GM20431 (cell line): ENCODE results near the gene SLC26A9.

Experiments used
- in situ Hi-C: fragments of 300-500 bp; cut with MseI, MboI; formaldehyde crosslinking; loops from one replicate; pipeline ENCODE4 v1.15.0; 2020; ENCODE audit warnings: low sequenced_read_pairs; ENCODE audit not compliant: unreplicated experiment

Gene SLC26A9

DNA sequence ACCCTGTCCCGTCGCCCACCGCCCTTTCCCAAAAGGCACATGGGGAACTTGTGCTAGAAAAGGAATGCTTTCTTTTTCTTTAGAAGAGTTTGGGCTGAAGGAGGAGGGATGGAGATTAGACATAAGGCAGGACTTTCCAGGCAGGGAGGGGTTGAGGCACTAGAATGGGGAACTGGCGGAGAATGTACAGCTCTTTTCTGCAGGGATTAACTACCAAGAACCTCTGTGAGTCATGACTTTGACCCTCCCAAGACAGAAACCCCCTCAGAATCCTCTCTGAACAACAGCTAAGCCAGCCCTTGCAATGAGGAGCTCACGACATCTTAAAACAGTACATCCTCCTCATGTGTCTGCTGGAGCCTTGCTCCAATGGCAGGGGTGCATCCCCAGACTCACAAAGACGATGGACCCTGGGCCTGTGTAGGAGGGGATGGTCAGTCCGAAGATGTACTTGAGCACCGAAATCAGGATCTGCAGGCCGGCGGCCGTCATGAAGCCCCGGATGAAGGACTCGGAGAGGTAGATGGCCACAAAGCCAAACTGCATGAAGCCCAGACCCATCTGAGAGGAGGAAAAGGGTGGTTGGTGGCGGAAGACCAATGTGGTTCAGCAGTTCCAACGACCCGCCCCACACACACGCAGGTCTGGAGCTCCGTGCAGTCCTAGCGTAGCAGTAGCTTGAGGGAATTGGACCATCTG lies 13.6 kb downstream of the SLC26A9 start:
- in situ Hi-C loops: no loop called here

DNA sequence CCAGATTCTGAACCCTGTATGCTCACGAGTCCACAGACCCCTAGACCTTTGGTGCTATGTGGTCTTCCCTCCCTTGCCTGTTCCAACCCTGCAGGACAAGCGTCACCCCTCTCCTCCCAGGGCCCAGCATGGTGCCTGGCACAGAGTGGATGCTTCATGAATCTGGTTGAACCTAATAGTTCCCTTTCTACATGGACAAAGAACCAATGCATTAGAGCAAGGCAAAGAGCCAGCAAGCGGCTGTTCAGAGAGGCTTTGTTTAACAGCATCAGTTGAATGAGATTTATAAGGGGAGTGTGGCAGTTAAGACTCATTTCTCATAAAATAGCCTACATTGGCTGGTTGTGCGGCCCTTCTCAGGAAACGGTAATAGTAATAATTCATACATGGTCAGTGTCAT lies 14.9 kb downstream of the SLC26A9 start:
- in situ Hi-C loops: no loop called here

DNA sequence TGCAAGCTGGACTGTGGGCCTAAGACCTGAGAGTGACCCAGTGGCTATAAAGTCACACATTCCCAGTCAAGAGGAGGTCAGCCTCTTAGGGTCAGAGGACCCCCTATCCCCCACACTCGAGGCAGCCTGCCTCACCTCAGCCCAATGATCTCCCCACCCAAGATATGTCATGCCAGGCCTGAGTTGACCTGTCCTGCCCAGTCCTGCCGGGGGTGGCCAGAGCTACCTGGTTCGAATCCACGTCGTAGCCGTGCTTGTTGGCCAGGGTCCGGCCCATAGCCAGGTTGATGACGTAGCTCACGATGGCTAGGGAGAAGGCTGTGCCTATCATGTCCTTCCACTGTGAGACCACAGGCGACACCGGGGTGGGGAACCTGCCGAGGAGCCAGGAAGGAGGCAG lies 15.6 kb downstream of the SLC26A9 start:
- in situ Hi-C loops: no loop called here

DNA sequence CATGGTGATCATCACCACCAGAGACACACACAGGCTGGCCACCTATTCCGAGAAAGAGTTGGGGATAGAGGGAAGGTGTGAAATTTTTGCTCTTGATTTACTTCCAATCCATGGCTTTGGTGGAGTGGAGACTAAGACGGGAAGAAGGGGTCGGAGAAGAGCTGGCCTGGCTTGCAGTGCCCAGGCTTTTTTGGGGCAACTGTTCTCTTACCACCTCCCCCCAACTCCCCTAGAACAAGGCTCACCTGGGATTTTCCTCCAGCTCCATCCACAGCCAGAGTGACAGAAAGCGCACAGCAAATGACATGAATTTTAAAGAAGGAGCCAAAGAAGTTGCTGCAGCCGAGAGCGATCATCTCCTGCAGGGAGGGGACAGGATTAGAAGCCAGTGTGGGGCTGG lies 16.0 kb downstream of the SLC26A9 start:
- in situ Hi-C loops: no loop called here

DNA sequence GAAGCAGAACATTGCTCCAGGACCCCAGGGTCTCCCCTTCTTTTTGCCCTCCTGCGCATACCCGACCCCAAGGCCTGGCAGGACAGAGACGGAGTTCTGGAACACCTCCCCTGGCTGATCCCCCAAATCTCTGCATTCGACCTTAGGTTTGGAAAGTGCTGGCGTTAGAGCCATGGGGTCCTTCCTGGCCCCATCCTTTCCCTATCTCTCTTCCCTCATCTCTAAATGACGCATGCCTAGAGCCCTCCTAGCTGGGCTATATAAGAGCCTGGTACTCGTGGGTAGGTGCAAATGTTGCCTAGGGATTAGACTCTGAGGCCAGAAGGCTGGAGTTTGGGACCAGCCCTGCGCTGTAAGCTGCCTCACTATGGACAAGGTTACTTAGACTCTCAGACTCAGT lies 16.6 kb downstream of the SLC26A9 start:
- in situ Hi-C loops: no loop called here

DNA sequence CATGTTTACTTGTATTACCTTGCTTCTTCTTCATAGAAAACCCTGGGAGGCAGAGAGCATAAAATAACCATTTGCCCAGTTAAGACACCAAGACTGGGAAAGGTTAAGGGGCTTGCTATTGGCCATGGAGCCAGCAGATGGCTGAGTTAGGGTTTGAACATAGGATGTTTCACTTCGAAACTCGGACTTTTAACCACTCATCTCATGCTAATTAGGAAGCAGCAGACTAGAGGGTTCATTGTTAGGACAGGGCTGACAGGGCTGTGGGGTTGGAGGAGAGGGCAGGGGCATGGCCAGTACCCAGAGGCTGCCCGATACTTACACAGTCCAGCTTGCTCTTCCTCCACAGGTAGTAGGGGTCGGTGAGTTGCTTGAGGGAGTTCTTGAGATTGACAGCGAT lies 17.0 kb downstream of the SLC26A9 start:
- in situ Hi-C loops: no loop called here

DNA sequence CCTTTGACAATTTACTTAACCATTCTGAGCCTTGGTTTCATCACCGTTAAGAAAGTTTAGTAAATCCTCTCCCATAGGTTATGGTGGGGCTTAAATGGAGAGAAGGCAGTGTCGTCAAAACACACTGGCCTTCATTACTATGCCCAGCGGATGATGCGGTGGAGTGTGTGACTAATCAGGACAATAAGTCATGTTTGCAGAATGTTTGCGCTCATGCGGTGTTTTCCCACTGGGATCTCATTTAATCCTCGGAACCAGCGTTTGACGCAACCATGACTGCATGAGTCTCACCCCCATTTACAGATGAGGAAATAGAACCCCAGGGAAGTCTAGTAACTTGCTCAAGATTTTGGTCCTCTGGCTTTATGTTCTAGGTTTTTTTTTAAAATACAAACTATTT lies 17.5 kb downstream of the SLC26A9 start:
- in situ Hi-C loops: no loop called here

DNA sequence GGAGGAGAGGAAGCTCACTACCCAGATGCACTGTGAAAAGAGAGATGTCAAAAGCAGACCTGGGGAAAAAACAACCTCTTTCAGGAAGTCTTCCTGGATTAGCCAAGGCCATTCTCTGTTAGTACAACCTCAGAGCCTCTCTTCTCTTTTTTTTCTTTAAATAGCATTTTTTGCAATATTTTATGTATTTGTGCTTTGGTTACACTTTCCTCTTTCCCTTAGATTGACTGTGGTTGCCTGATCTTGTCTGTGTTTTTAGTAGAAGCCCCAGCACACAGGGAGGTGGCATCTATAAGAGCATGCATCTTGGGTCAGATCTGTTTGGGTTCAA lies 18.8 kb downstream of the SLC26A9 start:
- in situ Hi-C loops: no loop called here

DNA sequence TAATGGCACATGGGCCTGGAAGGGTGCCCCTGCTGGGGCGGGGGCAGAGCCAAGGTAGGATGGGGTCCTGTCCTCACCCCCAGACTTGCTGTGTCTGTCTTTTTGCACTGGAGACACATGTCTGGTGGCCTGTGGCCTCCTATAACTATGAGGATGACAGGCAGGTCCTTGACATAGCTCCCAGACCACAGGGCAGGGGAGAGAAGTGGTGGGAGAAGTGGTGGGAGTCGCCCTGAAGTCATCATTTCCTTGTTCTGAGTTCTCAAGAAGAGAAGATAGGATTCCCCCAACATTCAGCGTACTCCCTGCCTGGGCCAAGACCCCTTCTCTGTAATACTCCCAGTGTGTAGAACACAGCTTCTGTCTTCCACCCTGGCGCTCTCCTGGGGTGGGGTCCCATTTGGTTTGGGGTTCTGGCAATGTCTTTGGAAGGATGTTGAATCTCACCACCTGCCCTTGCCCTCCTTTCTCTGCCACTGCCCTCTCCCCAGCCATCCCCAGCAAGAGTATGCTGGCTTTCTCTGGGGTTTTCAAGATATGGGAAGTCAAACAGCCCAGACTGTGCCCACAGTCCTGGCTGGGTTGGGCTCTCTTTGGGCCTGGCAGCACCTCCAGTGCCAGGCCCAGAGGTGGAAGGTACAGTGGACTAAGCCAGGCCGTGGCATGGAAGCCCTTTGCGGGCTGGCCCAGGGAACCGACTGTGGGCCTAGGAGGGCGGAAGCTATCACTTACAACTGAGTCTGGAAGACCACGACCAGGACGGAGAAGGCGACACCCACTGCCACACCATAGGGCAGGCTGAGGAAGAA lies 19.4 kb downstream of the SLC26A9 start:
- in situ Hi-C loops: no loop called here

DNA sequence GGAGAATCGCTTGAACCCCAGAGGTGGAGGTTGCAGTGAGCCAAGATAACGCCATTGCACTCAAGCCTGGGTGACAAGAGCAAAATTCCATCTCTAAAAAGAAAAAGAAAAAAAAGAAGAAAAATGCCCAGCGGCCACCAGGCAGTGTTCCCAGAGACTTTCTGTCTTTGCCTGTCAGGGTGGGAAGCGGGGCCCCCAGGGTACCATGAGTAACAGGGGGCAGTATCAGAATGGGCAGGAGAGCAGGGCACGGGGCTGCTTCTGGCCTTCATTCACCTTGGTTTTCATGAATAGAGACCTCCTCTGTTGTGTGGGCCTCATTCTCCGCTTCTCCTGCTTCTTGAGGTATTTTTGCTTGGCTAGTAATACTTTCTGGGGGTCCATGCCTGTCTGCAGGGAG lies 20.4 kb downstream of the SLC26A9 start:
- in situ Hi-C loops: no loop called here

DNA sequence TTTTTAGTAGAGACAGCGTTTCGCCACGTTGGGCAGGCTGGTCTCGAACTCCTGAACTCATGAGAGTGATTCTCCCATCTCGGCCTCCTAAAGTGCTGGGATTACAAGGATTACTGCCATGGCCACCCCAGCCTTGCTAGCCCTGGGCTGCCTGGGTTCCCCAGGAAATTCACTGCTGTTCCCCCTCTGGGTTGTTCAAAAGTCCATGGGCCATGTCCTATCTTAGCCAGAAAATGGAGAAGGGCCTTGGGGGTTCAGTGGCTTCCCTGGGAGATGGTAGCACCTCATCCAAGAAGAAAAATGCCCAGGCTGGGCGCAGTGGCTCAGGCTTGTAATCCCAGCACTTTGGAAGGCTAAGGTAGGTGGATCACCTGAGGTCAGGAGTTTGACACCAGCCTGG lies 20.9 kb downstream of the SLC26A9 start:
- in situ Hi-C loops: no loop called here

DNA sequence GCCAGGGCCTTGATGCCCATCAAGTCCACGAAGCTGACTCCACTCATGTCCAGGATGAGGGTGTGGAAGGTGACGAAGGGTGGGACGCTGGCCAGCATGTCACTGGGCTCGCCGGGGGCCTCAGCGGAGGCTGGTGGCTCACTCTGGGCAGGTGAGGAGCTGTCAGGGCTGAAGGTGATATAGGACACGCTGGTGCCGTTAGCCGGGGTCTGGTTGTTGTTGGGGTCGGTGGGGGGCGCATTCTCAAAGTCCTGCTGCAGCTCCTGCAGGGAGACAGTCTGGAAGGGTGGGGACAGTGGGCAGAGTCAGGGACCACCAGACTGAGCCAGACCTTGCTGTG lies 21.7 kb downstream of the SLC26A9 start:
- in situ Hi-C loops: no loop called here

DNA sequence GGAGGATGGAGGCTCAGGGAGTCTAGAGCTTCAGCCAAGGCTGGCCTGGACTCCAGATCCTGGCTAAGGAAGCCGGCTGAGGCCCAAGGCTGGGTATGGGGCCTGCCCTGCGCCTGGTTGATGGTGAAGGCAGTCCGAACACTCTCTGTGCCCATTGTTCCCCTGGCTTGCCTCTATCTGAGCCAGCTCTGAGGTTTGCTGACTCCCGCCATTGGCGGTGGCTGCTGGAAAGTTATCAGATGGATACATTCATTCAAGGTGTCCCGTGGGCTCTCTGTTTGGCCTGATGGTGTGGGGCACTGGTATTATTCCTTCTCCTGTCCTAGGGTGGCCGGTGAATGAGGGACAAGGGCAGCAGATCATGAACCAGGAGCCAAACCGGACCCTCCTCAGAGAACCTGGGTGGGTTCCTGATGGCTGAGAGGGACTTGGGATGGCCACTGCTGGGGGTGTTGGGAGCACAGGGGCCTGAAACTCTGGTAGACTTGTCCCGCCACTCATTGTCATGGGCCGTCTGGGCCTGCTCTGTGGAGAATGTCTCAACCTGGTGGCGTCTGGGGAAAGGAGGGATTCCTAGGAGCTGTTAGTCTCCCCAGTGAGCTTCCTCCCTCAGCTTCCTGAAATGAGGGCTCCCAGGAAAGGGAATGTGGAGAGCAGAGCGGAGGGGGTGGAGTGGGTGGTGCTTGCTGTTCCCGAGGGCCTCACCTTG lies 22.2 kb downstream of the SLC26A9 start:
- in situ Hi-C loops: no loop called here

DNA sequence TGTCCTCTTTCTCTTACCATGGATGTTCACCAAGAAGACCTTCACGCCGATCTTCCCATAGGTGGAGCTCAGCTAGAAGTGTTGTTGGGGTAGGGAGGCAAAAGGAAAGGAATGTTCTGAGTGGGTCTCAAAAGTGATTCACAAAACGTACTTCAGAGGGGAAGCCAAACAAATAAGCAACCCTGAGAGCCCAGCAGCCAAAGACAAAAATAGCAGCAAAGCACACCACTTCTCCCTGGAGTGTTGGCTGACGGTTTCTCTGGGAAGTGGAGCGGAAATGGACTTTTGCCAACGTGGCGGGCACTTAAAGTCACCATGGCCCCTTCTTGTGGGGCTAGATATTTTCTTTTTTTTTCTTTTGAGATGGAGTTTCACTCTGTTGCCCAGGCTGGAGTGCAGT lies 23.1 kb downstream of the SLC26A9 start:
- in situ Hi-C loops: no loop called here

DNA sequence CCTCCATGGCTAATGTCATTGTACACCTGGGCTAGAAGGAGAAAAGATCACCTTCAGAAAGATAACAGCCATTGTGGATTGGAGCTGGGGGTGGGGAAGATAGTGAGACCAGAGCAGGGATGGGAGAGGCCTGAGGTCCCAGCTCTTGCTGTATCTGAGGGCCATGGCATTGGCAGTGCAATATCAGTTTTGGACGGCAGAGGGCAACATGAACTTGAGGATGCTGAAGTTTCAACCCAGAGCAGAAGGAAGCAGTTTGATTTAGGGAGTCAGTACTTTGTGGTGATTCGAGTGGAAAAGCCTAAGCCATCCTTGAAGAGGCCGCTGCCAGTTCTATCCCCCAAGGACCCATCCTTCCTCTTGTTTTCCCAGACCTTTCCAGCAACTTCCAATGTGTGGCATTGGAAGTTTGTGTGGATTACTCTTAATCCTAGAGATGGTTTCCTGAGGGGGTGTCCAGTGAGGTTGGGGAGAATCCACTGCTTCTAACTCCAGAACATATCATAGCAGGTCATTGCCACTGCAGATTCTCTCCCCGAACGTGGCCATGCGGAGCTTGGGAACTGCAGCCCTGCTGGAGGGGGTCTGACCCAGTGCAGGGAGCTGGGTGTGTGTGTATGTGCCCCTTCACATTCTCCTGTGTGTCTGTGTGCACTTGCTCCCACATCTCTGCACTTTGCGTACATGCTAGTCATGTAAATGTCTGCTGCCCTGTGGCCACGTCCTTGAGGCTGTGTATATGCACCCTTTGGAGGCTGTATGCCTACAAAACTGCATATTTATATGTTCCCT lies 24.1 kb downstream of the SLC26A9 start:
- in situ Hi-C loops: no loop called here

DNA sequence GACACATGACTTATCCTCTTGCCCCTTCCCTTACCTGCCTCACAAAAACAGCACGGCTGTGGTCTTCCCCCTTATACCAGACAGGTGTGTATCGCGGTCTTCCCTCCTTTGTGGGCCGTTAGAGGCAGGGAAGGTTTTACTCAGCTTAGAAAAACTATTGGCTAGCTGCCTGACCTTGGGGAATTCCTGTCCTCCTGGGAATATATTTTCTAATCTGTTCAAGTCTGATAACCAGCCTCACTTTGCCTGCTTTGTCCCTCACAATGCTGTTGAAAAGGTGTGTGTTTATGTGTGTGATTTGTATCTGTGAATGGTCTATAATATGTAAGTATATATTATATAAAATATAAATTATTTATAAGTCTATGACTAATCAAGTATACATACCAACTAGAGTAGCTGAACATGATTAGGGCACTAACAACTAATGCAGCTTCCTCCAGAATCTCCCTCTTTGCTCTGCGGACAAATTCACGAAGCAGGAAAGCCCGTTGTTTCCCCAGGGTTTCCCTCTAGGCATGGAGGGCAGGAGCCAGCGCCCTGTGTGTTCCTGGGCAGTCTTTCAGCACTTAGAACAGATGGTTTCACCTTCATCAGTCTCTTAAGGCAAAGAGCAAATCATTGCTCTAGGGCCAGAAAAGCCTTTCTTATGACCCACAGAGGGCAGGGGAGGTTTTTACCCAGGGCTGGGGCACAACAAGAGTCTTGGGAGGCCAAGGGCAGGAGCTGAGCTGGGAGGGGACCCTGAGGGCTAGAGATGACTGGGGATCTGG lies 25.6 kb downstream of the SLC26A9 start:
- in situ Hi-C loops: no loop called here

DNA sequence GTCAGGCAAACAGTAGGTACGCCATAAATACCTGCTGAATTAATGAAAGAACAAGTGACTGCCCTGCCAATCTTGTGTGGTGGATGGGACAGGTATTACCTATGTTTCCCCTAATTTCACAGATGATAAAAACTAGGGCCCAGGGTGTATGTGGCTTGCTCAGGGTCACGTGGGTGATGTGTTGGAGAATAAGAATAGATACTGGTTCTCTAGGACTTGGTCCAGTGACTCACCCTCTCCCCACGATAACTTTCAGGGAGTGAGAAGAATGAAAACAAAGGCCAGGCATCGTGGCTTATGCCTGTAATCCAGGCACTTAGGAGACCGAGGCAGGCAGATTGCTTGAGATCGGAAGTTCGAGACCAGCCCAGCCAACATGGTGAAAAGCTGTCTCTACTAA lies 26.7 kb downstream of the SLC26A9 start:
- in situ Hi-C loops: no loop called here

DNA sequence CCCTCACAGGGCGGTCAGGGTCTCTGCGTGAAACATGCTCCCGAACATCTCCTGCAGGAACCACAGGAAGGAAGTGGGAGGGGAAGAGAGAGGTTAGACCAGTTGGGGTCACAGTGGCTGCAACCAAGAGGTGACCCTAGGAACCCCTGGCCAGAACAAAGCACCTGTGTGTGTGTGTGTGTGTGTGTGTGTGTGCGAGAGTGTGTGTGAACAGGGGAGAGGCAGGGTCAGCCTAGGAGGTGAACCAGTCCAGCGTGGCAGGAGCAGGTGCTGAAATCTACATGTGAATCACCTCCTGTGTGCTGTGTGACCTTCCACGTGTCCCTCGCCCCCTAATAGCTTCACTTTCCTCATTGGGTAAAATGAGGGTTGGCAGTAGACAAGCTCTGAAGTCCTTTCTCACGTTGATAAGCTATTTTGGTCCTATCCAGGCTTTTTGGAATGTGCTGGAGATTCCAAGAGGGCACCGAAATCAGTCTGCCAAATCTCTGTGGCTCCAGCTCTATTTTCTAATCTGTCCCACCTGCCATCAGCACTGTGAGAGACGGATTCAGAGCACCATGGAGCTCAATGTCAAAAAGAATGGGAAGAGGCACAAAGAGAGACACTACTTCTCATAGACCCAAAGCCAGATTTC lies 27.8 kb downstream of the SLC26A9 start:
- in situ Hi-C loops: no loop called here

DNA sequence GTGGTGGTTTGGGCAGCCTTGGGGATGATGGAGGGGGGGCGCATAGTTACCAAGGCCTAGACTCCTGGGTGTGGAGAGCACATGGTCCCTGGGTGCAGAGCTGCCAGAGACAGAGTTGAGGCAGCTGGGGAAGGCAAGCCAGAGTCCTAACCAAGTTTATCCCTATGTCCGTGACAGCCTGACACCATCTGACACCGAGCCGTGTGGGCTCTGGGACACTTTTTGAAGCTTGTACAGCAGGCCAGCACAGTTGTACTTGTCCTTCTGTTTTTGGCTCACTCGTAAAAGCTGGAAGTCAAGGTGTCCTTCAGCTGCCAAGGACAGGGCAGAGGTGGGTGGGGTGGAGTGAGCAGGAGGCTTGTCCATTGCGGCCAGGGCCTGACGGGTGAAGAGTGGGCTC lies 28.5 kb downstream of the SLC26A9 start:
- in situ Hi-C loops: no loop called here

DNA sequence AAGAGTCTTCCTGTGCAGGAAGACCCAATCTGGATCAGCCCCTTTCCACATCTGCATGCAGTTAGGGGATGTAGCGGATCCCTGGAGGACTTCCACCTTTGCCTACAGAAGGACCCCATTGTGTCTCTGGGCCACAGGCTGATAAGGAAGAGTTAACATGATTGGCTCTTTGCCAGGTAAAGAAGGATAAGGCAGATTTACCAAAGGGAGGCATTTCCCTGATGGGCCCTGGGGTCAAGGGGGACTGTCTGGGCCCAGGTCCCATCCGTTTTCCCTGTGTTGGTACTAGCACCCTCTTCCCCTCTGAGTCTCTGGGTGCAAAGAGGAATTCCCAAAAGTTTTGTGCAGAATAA lies 29.1 kb downstream of the SLC26A9 start:
- in situ Hi-C loops: no loop called here
